GM12801 (cell line): ENCODE measurements around the gene SMIM22.

ENCODE experiments used
- TF ChIP-seq, protein P1 (sequence below): IDR thresholded peaks from one replicate; pipeline ENCODE4 v1.5.1; 2011; ENCODE audit warnings: control low read depth; ENCODE audit not compliant: insufficient read length; ENCODE audit errors: extremely low read depth

The SMIM22 gene

DNA sequence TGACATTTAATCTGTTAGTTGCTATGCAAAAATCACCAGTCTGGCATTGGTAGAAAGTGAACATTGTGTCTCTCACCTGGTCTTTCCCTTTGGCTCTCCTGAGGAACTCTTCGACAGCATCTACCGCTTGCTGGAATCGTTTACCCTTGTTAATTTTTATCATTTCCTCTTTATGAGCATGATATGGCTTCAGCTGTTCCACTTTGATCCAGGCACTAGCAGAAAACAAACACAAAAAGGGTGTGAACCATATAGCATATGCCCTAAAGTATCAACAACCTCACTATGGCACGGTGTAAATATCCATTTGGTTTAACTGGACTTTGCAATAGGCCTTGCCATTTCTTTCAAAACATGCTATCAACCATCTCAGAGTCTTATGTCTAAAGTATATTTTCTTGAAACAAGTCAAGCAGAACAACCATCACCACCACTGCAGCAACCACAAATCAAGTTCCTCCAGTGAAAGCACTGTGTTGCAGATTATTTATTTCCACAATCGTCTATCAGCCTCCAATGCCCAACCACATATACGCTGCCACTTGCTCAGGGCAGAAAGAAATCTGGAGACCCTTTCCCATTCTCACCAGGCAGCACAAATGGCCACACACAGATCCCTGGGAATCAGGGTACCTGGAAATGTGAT, 37.7 kb downstream of the SMIM22 start:
- TF ChIP-seq, protein P1, sequence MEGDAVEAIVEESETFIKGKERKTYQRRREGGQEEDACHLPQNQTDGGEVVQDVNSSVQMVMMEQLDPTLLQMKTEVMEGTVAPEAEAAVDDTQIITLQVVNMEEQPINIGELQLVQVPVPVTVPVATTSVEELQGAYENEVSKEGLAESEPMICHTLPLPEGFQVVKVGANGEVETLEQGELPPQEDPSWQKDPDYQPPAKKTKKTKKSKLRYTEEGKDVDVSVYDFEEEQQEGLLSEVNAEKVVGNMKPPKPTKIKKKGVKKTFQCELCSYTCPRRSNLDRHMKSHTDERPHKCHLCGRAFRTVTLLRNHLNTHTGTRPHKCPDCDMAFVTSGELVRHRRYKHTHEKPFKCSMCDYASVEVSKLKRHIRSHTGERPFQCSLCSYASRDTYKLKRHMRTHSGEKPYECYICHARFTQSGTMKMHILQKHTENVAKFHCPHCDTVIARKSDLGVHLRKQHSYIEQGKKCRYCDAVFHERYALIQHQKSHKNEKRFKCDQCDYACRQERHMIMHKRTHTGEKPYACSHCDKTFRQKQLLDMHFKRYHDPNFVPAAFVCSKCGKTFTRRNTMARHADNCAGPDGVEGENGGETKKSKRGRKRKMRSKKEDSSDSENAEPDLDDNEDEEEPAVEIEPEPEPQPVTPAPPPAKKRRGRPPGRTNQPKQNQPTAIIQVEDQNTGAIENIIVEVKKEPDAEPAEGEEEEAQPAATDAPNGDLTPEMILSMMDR = no peak

DNA sequence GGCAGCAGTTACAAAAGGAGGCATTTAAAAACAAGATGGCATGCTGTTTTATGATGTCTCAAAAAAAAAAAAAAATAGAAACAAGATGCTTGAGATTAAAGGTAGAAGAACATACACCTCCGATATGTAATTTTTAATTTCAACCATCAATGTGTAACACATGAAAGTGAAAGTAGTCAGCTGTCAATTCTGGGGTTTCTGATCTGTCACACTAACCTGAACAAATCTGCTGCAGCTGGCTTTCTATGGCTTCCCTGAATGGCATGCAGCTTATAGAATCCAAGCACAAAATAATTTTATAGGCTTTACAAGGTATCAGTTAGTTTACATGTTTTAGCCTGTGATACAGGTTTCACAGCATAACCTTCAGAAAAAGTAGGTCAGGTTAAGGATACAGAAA, 38.4 kb downstream of the SMIM22 start:
- TF ChIP-seq, protein P1 = no peak

DNA sequence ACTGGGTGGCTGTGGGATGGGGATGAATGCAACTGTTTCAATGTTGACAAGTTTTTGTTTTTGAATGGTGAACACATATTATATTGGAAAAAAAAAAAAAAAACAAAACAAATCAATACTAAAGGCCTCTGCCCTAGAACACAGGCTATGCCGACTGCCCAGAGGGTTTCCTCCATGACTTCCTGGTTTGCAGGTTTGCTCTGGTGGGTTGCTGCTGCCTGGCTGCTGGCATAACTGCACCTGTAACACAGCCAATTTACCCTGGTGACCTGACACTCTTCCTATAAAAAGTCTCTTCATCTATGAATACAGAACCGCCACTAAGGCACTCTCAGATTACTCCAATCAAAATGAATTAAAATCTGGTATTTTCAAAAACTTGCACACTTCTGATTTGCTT, 41.6 kb downstream of the SMIM22 start:
- TF ChIP-seq, protein P1 = no peak

DNA sequence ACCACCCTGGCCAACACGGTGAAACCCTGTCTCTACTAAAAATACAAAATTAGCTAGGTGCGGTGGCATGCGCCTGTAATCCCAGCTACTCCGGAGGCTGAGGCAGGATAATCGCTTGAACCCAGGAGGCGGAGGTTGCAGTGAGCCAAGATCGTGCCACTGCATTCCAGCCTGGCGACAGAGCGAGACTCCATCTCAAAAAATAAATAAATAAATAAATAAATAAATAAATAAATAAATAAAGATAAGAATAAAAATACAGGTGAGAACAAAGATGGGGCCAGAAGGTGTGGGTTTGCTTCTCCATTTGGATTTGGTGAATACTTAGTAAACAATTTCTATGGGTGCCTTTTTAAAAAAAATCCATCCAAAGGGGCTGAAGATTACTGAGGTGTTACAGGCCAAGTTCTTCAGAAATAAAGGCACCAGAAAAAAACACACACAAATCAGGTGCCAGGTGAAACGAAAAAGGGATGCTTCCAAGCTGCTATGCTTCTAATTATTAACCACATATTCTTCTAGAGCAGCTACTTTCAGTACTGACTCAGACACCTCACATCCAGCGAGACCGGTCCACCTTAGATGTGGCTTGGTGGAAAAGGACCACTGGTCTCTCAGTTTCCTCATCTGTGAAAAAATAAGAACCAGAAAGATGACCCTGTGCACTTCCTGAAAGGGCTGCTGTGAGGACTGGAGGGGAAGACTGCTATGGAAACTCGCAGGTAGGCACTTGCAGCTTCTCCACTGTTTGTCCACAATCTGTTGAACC, 42.7 kb downstream of the SMIM22 start:
- TF ChIP-seq, protein P1 = no peak

DNA sequence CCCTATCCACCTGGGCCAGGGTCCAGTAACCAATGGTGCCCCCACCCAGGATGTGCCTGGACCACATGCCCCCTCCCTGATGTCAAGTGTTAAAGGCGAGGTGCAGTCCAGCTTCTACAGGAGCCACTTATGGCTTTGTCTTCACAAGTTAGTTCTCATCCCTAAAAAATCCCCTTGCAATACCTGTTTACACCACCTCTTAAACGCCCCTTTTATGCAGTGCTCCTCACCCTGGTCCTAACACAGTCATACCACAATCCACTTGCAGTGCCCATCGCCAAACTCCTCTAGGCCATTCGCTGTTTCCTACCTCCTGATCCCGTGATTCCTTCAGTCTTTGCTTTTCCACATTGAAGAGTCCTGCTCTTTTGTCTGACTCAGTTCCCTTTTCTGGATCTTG, 44.8 kb downstream of the SMIM22 start:
- TF ChIP-seq, protein P1 = no peak

DNA sequence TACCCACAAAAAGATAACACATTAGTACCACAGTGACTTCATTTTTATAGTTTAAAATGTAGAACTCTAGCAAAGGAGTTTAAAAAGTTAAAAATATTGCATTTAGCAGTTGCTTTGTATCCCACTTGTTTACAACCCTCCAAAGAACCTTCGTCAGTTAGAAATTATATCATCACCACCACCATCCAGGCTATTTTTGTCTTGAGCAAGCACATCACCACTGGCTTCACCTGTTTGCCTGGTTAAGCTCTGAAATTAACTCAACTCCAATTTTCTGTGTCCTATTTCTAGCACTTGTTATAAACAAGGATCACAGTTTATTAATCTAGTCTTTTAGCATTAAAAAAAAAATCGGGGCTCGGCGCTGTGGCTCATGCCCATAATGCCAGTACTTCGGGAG, 45.8 kb downstream of the SMIM22 start:
- TF ChIP-seq, protein P1 = no peak
